K562 (cell line): ENCODE measurements around the gene MAGEA4. TPM values are rescaled to one million over a fixed set of nuclear protein-coding genes. Genes with fewer than 3 reads are reported as not detected.

Experiments
- GTF2E2 ChIP-seq: fragments of 200-800 bp; sonication (Bioruptor generic); IDR thresholded peaks from 2 replicates; pipeline ENCODE4 v1.6.1; 2016; ENCODE audit warnings: missing genetic modification characterization, missing compliant biosample characterization
- IRF9 ChIP-seq: fragments of 450-650 bp; IDR thresholded peaks from 2 replicates; pipeline ENCODE4 v1.6.1; 2016; ENCODE audit warnings: missing biosample characterization, missing genetic modification characterization
- KDM2B ChIP-seq: fragments of 250-450 bp; sonication (Bioruptor Pico); IDR thresholded peaks from 2 replicates; pipeline ENCODE4 v1.8.0; 2021; ENCODE audit warnings: mild to moderate bottlenecking, moderate library complexity
- KLF13 ChIP-seq: fragments of 450-650 bp; IDR thresholded peaks from 2 replicates; pipeline ENCODE4 v1.6.1; 2016; ENCODE audit warnings: missing genetic modification characterization, low read depth, mild to moderate bottlenecking, missing compliant biosample characterization, moderate library complexity, borderline replicate concordance
- NFIX ChIP-seq: fragments of 250-450 bp; sonication (Bioruptor Pico); IDR thresholded peaks from 2 replicates; pipeline ENCODE4 v1.4.0; 2020; ENCODE audit warnings: low read depth, mild to moderate bottlenecking, moderate library complexity
- NONO ChIP-seq, 2 experiments: fragments of 200-400 bp in 1 of 2; fragments of 450-650 bp in 1 of 2; formaldehyde crosslinking in 1 of 2; IDR thresholded peaks; 2 replicates each; pipeline ENCODE4 v1.6.1; 2017; ENCODE audit warnings: low read depth in 2 of 2, mild to moderate bottlenecking in 2 of 2, moderate library complexity in 2 of 2, low read length in 1 of 2
- NRF1 ChIP-seq, 2 experiments: fragments of 450-650 bp; IDR thresholded peaks in 1 of 2; conservative IDR thresholded peaks in 1 of 2; 2 replicates each; pipeline ENCODE4 v1.6.1; 2014; ENCODE audit warnings: mild to moderate bottlenecking in 2 of 2
- POLR2AphosphoS2 ChIP-seq: IDR thresholded peaks from 2 replicates; pipeline ENCODE4 v1.6.1; 2012; ENCODE audit warnings: low read length, improper control_type of control experiment
- RBM14 ChIP-seq: fragments of 200-400 bp; formaldehyde crosslinking; IDR thresholded peaks from 2 replicates; pipeline ENCODE4 v1.6.1; 2018; ENCODE audit warnings: low read depth, mild to moderate bottlenecking, low read length, moderate library complexity, borderline replicate concordance; ENCODE audit not compliant: insufficient read depth
- RBM15 ChIP-seq: fragments of 200-400 bp; formaldehyde crosslinking; IDR thresholded peaks from 2 replicates; pipeline ENCODE4 v1.6.1; 2018; ENCODE audit warnings: mild to moderate bottlenecking, low read length, moderate library complexity; ENCODE audit not compliant: insufficient read depth
- SMARCB1 ChIP-seq: IDR thresholded peaks from 2 replicates; pipeline ENCODE4 v1.6.1; 2011; ENCODE audit warnings: improper control_type of control experiment, low read depth; ENCODE audit not compliant: insufficient read length
- ZBTB34 ChIP-seq: fragments of 250-450 bp; sonication (Bioruptor Pico); IDR thresholded peaks from 2 replicates; pipeline ENCODE4 v1.8.0; 2021; ENCODE audit warnings: mild to moderate bottlenecking, moderate library complexity
- ZBTB49 ChIP-seq: sonication (generic); formaldehyde crosslinking; IDR thresholded peaks from 2 replicates; pipeline ENCODE4 v1.8.0; 2022; ENCODE audit warnings: missing genetic modification reagents, mild to moderate bottlenecking, borderline replicate concordance
- ZNF140 ChIP-seq: fragments of 250-450 bp; sonication (Bioruptor Pico); IDR thresholded peaks from 2 replicates; pipeline ENCODE4 v1.8.0; 2021; ENCODE audit warnings: moderate library complexity, mild to moderate bottlenecking, inconsistent platforms
- ZNF324 ChIP-seq: fragments of 250-450 bp; sonication (Bioruptor Pico); IDR thresholded peaks from 2 replicates; pipeline ENCODE4 v1.4.0; 2020; ENCODE audit warnings: mild to moderate bottlenecking
- ZNF395 ChIP-seq: fragments of 200-800 bp; sonication (Bioruptor generic); IDR thresholded peaks from 2 replicates; pipeline ENCODE4 v1.6.1; 2017; ENCODE audit warnings: missing genetic modification characterization, missing compliant biosample characterization
- ZNF511 ChIP-seq: sonication (generic); formaldehyde crosslinking; IDR thresholded peaks from 2 replicates; pipeline ENCODE4 v1.8.0; 2022; ENCODE audit warnings: mild to moderate bottlenecking, missing genetic modification reagents
- polyA plus RNA-seq, 8 experiments: library from polyadenylated mRNA; depleted of rRNA in 4 of 8; stranded (reverse) in 5 of 8; unstranded in 3 of 8; fragments of >200 nt; fragmentation: Nextera tagmentation in 2 of 8; fragmentation: Illumina TruSeq in 1 of 8; extraction: Ambion mirVana in 2 of 8; extraction: Trizol in 1 of 8; gene quantifications; 2 replicates each; pipeline versions ENCODE4 v1.2.1 to v1.2.3, GENCODE V29; 2011 to 2014; ENCODE audit warnings: inconsistent platforms in 1 of 8, missing spikeins in 1 of 8
- total RNA-seq, 7 experiments: library from RNA; depleted of rRNA in 6 of 7; stranded (reverse); fragments of >200 nt in 6 of 7; fragmentation: Illumina TruSeq in 2 of 7; extraction: Trizol in 2 of 7; gene quantifications; 2 replicates each; pipeline versions ENCODE4 v1.2.1 to v1.2.3, GENCODE V29; 2011 to 2021; ENCODE audit warnings: low replicate concordance in 1 of 7

The MAGEA4 gene
- total and polyA plus RNA-seq, 9 of the 15 experiments (the other 6 are each of a cell fraction or from before 2014, with no cell fraction given) = 0.42 to 1.9 (median 0.69) TPM

- TF ChIP-seq ZBTB34 (no peak), NFIX (no peak), ZBTB49 (CRISPR knock-in tag) (no peak), SMARCB1 (no peak), GTF2E2 (tag) (no peak), KLF13 (tag) (no peak), RBM14 (no peak), ZNF140 (no peak), ZNF324 (no peak), NONO (IDR thresholded peaks at IDR 0.05; ENCODE audit: low read depth in 2 of 2, low read length in 1 of 2) (no peak), KDM2B (CRISPR knock-in tag) (no peak), ZNF511 (CRISPR knock-in tag) (no peak), POLR2AphosphoS2 (no peak), IRF9 (peak; percentile 98), RBM15 (no peak), ZNF395 (CRISPR knock-in tag) (peak; percentile 75), NRF1 (conservative IDR thresholded peaks at IDR 0.05 in 1 of 2, IDR thresholded peaks at IDR 0.05 in 1 of 2) (no peak)
These were observed 15.8 kb upstream of the MAGEA4 start (continued) for GRCh38 chrX:151896734-151897474.
